Astrocyte of the cerebellum (primary cell): Measurements from ENCODE around the gene CUX1.

Source experiments
- DNase-seq: peaks from one replicate; pipeline ENCODE4 v3.0.0-alpha.2; 2011; ENCODE audit warnings: low read depth
- H3K4me3 ChIP-seq: 2 replicates; pipeline ENCODE4 v1.5.1; 2011; ENCODE audit warnings: mild to moderate bottlenecking, low read depth, low read length, moderate library complexity
- in situ Hi-C: cut with HindIII; loops from 2 replicates; pipeline ENCODE4 v1.10.0; 2017; ENCODE audit warnings: low sequenced_read_pairs
- TF ChIP-seq, protein P1 (sequence below): IDR thresholded peaks from 2 replicates; pipeline ENCODE4 v1.5.1; 2012; ENCODE audit warnings: low read length, low read depth, moderate library complexity, mild to moderate bottlenecking; ENCODE audit errors: missing control alignments

Gene CUX1

GRCh38 chr7:101933028-101933427 lies 115.6 kb downstream of the CUX1 start:
- in situ Hi-C loops: no loop called here
- TF ChIP-seq, protein P1, sequence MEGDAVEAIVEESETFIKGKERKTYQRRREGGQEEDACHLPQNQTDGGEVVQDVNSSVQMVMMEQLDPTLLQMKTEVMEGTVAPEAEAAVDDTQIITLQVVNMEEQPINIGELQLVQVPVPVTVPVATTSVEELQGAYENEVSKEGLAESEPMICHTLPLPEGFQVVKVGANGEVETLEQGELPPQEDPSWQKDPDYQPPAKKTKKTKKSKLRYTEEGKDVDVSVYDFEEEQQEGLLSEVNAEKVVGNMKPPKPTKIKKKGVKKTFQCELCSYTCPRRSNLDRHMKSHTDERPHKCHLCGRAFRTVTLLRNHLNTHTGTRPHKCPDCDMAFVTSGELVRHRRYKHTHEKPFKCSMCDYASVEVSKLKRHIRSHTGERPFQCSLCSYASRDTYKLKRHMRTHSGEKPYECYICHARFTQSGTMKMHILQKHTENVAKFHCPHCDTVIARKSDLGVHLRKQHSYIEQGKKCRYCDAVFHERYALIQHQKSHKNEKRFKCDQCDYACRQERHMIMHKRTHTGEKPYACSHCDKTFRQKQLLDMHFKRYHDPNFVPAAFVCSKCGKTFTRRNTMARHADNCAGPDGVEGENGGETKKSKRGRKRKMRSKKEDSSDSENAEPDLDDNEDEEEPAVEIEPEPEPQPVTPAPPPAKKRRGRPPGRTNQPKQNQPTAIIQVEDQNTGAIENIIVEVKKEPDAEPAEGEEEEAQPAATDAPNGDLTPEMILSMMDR: no peak
- no peak for DNase-seq
- H3K4me3 ChIP-seq: no peak overlapping the region

- no peak overlapping the region for H3K4me3 ChIP-seq
- in situ Hi-C loops: no loop called here
- TF ChIP-seq, protein P1: no peak
- no peak for DNase-seq
Measured at GRCh38 chr7:101933688-101934121, 116.3 kb downstream of the CUX1 start.

DNA sequence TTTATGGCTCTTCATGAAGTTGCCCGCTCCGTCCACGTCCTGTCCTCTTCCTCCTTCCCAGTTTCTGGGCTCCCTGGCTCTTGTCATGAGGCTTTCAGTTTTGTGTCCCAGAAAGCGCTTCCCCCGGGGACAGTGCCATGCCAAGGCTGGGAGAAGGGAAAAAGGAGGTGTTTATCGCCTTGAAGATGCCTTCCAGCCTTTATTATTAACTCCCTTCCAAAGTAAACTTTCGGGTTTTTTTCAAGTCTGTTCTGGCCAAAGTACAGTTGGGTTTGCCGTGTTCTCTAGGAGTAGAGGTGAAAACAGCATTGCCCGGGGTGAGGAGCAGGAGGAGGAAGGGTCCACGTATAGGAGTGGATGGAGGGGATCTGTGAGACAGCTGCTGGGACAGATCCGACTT lies 117.2 kb downstream of the CUX1 start:
- in situ Hi-C loops: loop anchor here (5.0 kb wide), 1 partner anchor 37 kb away; no protein-coding TSS in a partner anchor
- DNase-seq: no peak
- TF ChIP-seq, protein P1: no peak
- H3K4me3 ChIP-seq: no peak overlapping the region

DNA sequence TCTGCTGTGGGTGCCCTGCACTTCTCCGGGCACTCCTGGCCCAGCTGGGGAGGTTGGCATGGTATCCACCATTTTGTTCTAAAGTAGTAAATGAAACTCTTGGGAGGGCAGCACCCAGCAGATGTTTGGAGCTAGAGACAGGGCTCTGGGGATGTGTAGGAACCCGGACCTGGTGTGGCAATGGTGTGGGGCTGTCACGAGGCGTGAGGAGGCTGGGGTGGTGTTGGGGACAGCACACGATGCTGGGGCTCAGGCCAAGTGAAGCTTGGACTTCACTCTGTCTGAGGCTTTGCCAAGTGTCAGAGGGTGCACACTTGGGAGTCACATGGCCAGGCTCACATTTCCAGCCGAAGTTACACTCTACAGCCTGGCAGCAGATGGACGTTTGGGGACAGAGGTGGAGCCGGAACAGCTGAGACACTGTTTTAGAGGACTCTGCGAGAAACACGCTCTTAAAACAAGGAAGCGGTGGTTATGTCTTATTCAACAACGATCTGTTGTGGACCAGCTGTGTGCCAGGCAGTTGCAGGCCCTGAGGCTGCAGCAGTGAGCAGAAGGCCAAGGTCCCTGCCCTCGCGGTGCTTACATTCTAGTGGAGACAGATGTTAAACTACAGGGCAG lies 118.2 kb downstream of the CUX1 start:
- in situ Hi-C loops: loop anchor here (5.0 kb wide), 1 partner anchor 38 kb away; no protein-coding TSS in a partner anchor
- TF ChIP-seq, protein P1: no peak

GRCh38 chr7:101936223-101936610 lies 118.8 kb downstream of the CUX1 start:
- no peak for DNase-seq
- in situ Hi-C loops: loop anchor here (5.0 kb wide), 1 partner anchor 39 kb away; no protein-coding TSS in a partner anchor
- TF ChIP-seq, protein P1: no peak
- H3K4me3 ChIP-seq: peak overlapping the region; percentile 13

More for the DNA sequence above, 118.2 kb downstream of the CUX1 start:
- no peak overlapping the region for H3K4me3 ChIP-seq
- no peak for DNase-seq

DNA sequence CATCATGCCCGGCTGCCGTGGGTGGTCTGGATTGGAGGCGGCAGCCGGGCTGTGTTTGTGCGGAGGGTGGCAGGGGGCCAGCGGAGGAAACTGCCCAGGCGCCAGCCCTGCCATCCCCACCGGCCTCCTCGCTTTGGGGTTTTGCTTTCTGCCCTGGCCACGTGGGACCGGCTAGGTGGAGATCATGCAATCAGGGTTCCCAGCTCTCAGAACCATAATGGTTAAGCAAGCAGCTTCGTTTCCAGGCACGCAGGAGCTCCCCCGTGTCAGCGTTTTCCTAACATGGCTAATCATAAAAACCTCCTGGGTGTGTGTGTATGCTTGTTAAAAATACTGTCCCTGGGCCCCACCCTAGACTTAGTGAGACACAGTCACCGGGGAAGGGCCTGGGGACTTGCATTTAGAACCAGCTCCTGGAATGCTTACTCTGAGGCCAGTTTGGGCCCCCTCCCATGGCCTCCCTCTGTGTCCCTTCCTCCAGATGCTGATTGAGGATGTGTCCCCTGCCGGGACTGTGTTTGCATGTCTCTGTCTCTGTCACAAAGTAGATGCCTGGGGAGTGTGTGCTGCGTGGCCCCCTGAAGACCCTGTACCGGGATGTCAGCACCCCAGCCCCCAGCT lies 119.3 kb downstream of the CUX1 start:
- H3K4me3 ChIP-seq: peak overlapping the region; percentile 13
- in situ Hi-C loops: loop anchor here (5.0 kb wide), 1 partner anchor 39 kb away; no protein-coding TSS in a partner anchor
- no peak for DNase-seq
- TF ChIP-seq, protein P1: no peak
